CD8-positive, alpha-beta memory T cell (primary cell): ENCODE results near the gene LNPEP. TPM values are rescaled to one million over a fixed set of nuclear protein-coding genes. Genes with fewer than 3 reads are reported as not detected.

Source experiments
- CTCF ChIA-PET: fragments of 350-600 bp; sonication (Branson Sonifier 250); formaldehyde crosslinking; loops from one replicate; lab custom pipeline; 2021; ENCODE audit warnings: antibody characterized with exemption; lab: Charles Lee
- POLR2A ChIA-PET: fragments of 350-600 bp; sonication (Branson Sonifier 250); formaldehyde crosslinking; loops from one replicate; lab custom pipeline; 2021; ENCODE audit warnings: antibody characterized with exemption; lab: Charles Lee
- DNase-seq, 5 donors: peaks; one replicate each; pipeline versions ENCODE4 v3.0.0 to v3.0.0-alpha.2; 2020 to 2022; ENCODE audit warnings: mixed read lengths in 1 of 5
- H3K27ac ChIP-seq: one replicate; pipeline ENCODE4 v1.7.0; 2013; ENCODE audit warnings: low read depth, mild to moderate bottlenecking, low read length, moderate library complexity
- H3K27me3 ChIP-seq: 2 replicates; pipeline ENCODE4 v1.7.0; 2013; ENCODE audit warnings: low read length, mild to moderate bottlenecking; ENCODE audit not compliant: insufficient read depth, poor library complexity, severe bottlenecking
- H3K36me3 ChIP-seq: 2 replicates; pipeline ENCODE4 v1.7.0; 2013; ENCODE audit warnings: mild to moderate bottlenecking, low read length, moderate library complexity; ENCODE audit not compliant: insufficient read depth
- H3K4me1 ChIP-seq: 2 replicates; pipeline ENCODE4 v1.7.0; 2013; ENCODE audit warnings: mild to moderate bottlenecking, low read length, moderate library complexity; ENCODE audit not compliant: insufficient read depth
- H3K4me3 ChIP-seq: 2 replicates; pipeline ENCODE4 v1.7.0; 2013; ENCODE audit warnings: mild to moderate bottlenecking, low read length
- H3K9me3 ChIP-seq: 2 replicates; pipeline ENCODE4 v1.7.0; 2013; ENCODE audit warnings: mild to moderate bottlenecking, low read length
- H3K27ac Mint-ChIP-seq, 8 donors: one replicate each; pipeline ENCODE4 v1.8.0; 2020 to 2021; ENCODE audit warnings: mixed read lengths in 8 of 8, mild to moderate bottlenecking in 6 of 8, inconsistent platforms in 3 of 8, moderate library complexity in 3 of 8
- H3K27me3 Mint-ChIP-seq, 2 donors: one replicate each; pipeline ENCODE4 v1.8.0; 2020 to 2021; ENCODE audit warnings: mixed read lengths in 2 of 2, mild to moderate bottlenecking in 1 of 2, moderate library complexity in 1 of 2
- H3K36me3 Mint-ChIP-seq, 3 donors: one replicate each; pipeline ENCODE4 v1.8.0; 2020 to 2021; ENCODE audit warnings: mixed read lengths in 3 of 3, inconsistent platforms in 1 of 3, mild to moderate bottlenecking in 1 of 3
- H3K4me1 Mint-ChIP-seq, 3 donors: one replicate each; pipeline ENCODE4 v1.8.0; 2020 to 2021; ENCODE audit warnings: mixed read lengths in 3 of 3, inconsistent platforms in 1 of 3, mild to moderate bottlenecking in 1 of 3
- H3K4me3 Mint-ChIP-seq, 7 donors: one replicate each; pipeline ENCODE4 v1.8.0; 2020 to 2021; ENCODE audit warnings: mixed read lengths in 7 of 7, mild to moderate bottlenecking in 6 of 7, moderate library complexity in 4 of 7, inconsistent platforms in 2 of 7
- H3K9me3 Mint-ChIP-seq, 5 donors: one replicate each; pipeline ENCODE4 v1.8.0; 2020 to 2022; ENCODE audit warnings: mixed read lengths in 5 of 5, mild to moderate bottlenecking in 3 of 5, moderate library complexity in 2 of 5, inconsistent platforms in 1 of 5
- polyA plus RNA-seq: library from polyadenylated mRNA; unstranded; fragments of 300-500 nt; fragmentation: Illumina TruSeq; gene quantifications from one replicate; pipeline ENCODE4 v1.2.3, GENCODE V29; 2021
- total RNA-seq, 2 experiments: library from RNA; stranded (reverse); gene quantifications; one replicate each; pipeline ENCODE4 v1.2.3, GENCODE V29; 2021

Gene LNPEP
- total and polyA plus RNA-seq, 3 experiments from 2014 or later, result 37.6 to 40.5 (median 40.1) TPM

- Histone ChIP-seq H3K4me1 (peaks cover 8% of the 10 kb centered on the region), H3K36me3 (peaks cover 35% of the 10 kb centered on the region), H3K27me3 (no peaks in the 10 kb centered on the region), H3K4me3 (no peak overlapping the region), H3K27ac (no peak overlapping the region), H3K9me3 (no peaks in the 10 kb centered on the region)
- no peak for DNase-seq
- Mint-ChIP-seq H3K27me3 (no peaks in the 10 kb centered on the region), H3K27ac (peak overlapping the region in 2 of 8 donors; percentile 15 to 39), H3K4me3 (no peak overlapping the region), H3K9me3 (no peaks in the 10 kb centered on the region), H3K36me3 (peaks cover 0 to 83% (median 27%) of the 10 kb centered on the region in 3 donors), H3K4me1 (peaks cover 23 to 43% (median 33%) of the 10 kb centered on the region in 3 donors)
- ChIA-PET POLR2A (no interaction called here), CTCF (interaction anchor here (0.9 to 1.5 kb wide), 2 partner anchors 25 to 153 kb away, joined by 3 to 6 read pairs; no protein-coding TSS in a partner anchor)
These were observed 85.5 kb downstream of the LNPEP start for GRCh38 chr5:97021416-97021815.

DNA sequence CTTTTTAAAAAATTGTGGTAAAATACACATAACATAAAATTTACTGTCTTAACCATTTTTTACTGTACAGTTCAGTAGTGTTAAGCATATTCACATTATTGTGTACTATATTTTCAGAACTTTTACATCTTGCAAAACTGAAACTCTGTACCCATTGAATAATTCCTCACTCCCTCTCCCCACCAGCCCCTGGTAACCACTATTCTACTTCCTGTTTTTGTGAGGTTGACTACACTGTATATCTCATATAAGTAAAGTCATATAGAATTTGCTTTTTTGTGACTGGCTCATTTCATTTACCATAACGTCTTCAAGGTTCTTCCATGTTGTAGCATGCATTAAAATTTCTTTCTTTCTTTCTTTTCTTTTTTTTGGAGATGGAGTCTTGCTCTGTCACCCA is 87.0 kb downstream of the LNPEP start:
- H3K4me1 Mint-ChIP-seq, result peaks cover 22 to 37% (median 33%) of the 10 kb centered on the region in 3 donors
- no peak for DNase-seq
- Histone ChIP-seq H3K27me3 (no peaks in the 10 kb centered on the region), H3K27ac (no peak overlapping the region), H3K9me3 (no peaks in the 10 kb centered on the region), H3K36me3 (peaks cover 35% of the 10 kb centered on the region), H3K4me3 (no peak overlapping the region), H3K4me1 (peaks cover 8% of the 10 kb centered on the region)
- H3K9me3 Mint-ChIP-seq, result no peaks in the 10 kb centered on the region
- CTCF ChIA-PET, result no interaction called here
- peaks cover 0 to 84% (median 30%) of the 10 kb centered on the region in 3 donors for H3K36me3 Mint-ChIP-seq
- H3K27me3 Mint-ChIP-seq, result no peaks in the 10 kb centered on the region
- peak overlapping the region in 2 of 8 donors; percentile 2 to 72 for H3K27ac Mint-ChIP-seq
- H3K4me3 Mint-ChIP-seq, result peak overlapping the region in 1 of 7 donors; percentile 19
- POLR2A ChIA-PET, result no interaction called here

DNA sequence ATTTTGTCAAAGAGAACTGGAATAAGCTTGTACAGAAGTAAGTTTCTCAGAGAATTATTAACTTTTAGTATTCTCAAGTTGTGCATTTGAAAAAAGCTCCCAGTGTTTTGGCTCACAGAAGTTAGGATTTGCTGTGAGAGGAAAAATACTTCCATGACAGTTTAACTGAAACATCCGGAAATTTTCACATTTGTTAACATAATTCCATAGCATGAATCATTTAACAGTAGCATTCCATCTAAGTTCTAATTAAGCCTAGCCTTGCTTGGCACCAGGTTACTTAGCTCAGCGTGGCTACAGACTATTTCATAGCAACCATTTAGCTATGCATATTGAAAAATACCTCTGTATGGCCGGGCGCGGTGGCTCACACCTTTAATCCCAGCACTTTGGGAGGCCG is 90.8 kb downstream of the LNPEP start:
- H3K27ac Mint-ChIP-seq, result no peak overlapping the region
- H3K36me3 Mint-ChIP-seq, result peaks cover 0 to 90% (median 35%) of the 10 kb centered on the region in 3 donors
- peaks cover 46% of the 10 kb centered on the region for H3K36me3 ChIP-seq
- no peaks in the 10 kb centered on the region for H3K27me3 Mint-ChIP-seq
- ChIA-PET CTCF (no interaction called here), POLR2A (no interaction called here)
- no peak overlapping the region for H3K4me3 Mint-ChIP-seq
- DNase-seq, result no peak
- H3K4me3 ChIP-seq, result no peak overlapping the region
- peaks cover 14 to 28% (median 16%) of the 10 kb centered on the region in 3 donors for H3K4me1 Mint-ChIP-seq
- H3K9me3 Mint-ChIP-seq, result no peaks in the 10 kb centered on the region
- H3K4me1 ChIP-seq, result peaks cover 8% of the 10 kb centered on the region
- no peaks in the 10 kb centered on the region for H3K27me3 ChIP-seq
- no peak overlapping the region for H3K27ac ChIP-seq
- H3K9me3 ChIP-seq, result no peaks in the 10 kb centered on the region

DNA sequence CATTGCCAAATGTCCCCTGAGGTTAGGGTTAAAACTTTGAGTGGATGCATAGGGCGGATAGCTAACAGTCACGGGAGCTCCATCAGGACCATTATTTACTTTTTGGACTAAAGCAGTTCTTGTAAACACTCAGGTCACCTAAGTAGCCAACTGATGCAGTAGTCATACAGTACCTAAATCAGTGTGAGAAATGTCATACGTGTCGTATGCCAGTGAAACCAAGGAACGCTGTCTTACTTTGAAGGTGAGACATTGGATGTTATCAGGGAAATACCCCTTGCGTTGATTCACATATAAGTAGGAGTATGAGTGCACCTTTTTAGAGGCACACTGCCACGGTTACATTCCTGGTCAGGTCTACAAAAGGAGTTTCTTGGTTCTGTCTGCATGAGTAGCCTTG is 101.9 kb downstream of the LNPEP start:
- Mint-ChIP-seq H3K4me1 (peaks cover 0 to 9% (median 5%) of the 10 kb centered on the region in 3 donors), H3K9me3 (no peaks in the 10 kb centered on the region), H3K27me3 (no peaks in the 10 kb centered on the region), H3K4me3 (no peak overlapping the region), H3K36me3 (peaks cover 0 to 38% (median 12%) of the 10 kb centered on the region in 3 donors), H3K27ac (peak overlapping the region in 4 of 8 donors; percentile 7 to 49 (median 26))
- ChIA-PET POLR2A (no interaction called here), CTCF (no interaction called here)
- H3K27me3 ChIP-seq, result no peaks in the 10 kb centered on the region
- no peak overlapping the region for H3K4me3 ChIP-seq
- H3K9me3 ChIP-seq, result no peaks in the 10 kb centered on the region
- no peaks in the 10 kb centered on the region for H3K4me1 ChIP-seq
- DNase-seq, result no peak
- no peak overlapping the region for H3K27ac ChIP-seq
- peaks cover 5% of the 10 kb centered on the region for H3K36me3 ChIP-seq

DNA sequence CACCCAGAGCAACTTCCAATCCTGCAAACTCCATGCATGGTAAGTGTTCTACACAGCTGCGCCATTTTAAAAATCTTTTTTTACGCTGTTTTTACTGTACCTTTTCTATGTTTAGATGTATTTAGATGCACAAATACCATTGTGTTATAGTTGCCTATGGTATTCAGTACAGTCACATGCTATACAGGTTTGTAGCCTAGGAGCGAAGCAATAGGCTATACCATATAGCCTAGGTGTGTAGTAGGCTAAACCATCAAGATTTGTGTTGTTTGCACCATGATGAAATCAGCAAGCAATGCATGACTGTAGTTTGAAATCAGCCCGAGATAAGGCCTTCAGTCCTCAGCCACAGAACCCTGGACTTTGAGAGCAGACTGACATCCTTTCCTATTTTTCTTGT is 105.4 kb downstream of the LNPEP start:
- no peaks in the 10 kb centered on the region for H3K36me3 ChIP-seq

DNA sequence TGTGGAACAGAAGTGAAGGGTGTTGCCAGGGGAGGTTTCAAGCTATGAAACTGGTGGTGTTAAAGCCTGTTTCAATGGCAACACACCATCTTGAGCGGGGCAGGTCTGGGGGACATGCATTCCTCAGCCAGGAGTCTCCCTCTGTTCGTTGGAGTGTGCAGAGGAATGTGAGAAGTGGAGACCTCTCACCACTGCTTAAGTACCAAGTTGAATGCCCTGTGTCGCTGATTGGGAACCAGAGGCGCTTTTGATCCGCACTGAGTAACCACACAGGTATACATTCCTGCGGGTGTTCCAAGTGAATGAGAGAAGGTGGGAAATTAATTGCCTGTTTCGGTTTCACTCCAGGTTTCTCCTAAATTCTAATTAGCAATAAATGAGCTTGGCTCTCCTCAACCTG is 107.1 kb downstream of the LNPEP start:
- no peaks in the 10 kb centered on the region for H3K9me3 ChIP-seq
- no peaks in the 10 kb centered on the region for H3K4me1 Mint-ChIP-seq

More for the DNA sequence above, 105.4 kb downstream of the LNPEP start:
- ChIA-PET POLR2A (no interaction called here), CTCF (no interaction called here)
- Histone ChIP-seq H3K9me3 (no peaks in the 10 kb centered on the region), H3K4me3 (no peak overlapping the region), H3K4me1 (no peaks in the 10 kb centered on the region), H3K27me3 (no peaks in the 10 kb centered on the region), H3K27ac (no peak overlapping the region)
- Mint-ChIP-seq H3K27me3 (peaks cover 0 to 9% of the 10 kb centered on the region in 2 donors), H3K4me1 (peaks cover 0 to 4% (median 0%) of the 10 kb centered on the region in 3 donors), H3K4me3 (no peak overlapping the region), H3K36me3 (peaks cover 0 to 11% (median 5%) of the 10 kb centered on the region in 3 donors), H3K27ac (no peak overlapping the region), H3K9me3 (no peaks in the 10 kb centered on the region)
- DNase-seq, result no peak

GRCh38 chr5:97043511-97043910 is 107.6 kb downstream of the LNPEP start:
- ChIA-PET CTCF (no interaction called here), POLR2A (no interaction called here)
- Mint-ChIP-seq H3K4me3 (no peak overlapping the region), H3K27ac (no peak overlapping the region), H3K36me3 (peaks cover 0 to 3% (median 0%) of the 10 kb centered on the region in 3 donors), H3K9me3 (no peaks in the 10 kb centered on the region), H3K27me3 (peaks cover 0 to 13% of the 10 kb centered on the region in 2 donors), H3K4me1 (no peaks in the 10 kb centered on the region)
- no peaks in the 10 kb centered on the region for H3K4me1 ChIP-seq
- no peaks in the 10 kb centered on the region for H3K36me3 ChIP-seq
- H3K27ac ChIP-seq, result no peak overlapping the region
- no peak overlapping the region for H3K4me3 ChIP-seq
- H3K9me3 ChIP-seq, result no peaks in the 10 kb centered on the region
- H3K27me3 ChIP-seq, result no peaks in the 10 kb centered on the region
- no peak for DNase-seq

More for the DNA sequence above, 107.1 kb downstream of the LNPEP start:
- Histone ChIP-seq H3K36me3 (no peaks in the 10 kb centered on the region), H3K27me3 (no peaks in the 10 kb centered on the region), H3K4me3 (no peak overlapping the region), H3K4me1 (no peaks in the 10 kb centered on the region), H3K27ac (no peak overlapping the region)
- H3K36me3 Mint-ChIP-seq, result peaks cover 0 to 3% (median 0%) of the 10 kb centered on the region in 3 donors
- no peak overlapping the region for H3K27ac Mint-ChIP-seq
- ChIA-PET POLR2A (no interaction called here), CTCF (no interaction called here)
- peaks cover 0 to 10% of the 10 kb centered on the region in 2 donors for H3K27me3 Mint-ChIP-seq
- no peak overlapping the region for H3K4me3 Mint-ChIP-seq
- H3K9me3 Mint-ChIP-seq, result no peaks in the 10 kb centered on the region
- DNase-seq, result no peak

- H3K4me1 ChIP-seq, result no peaks in the 10 kb centered on the region
- H3K9me3 ChIP-seq, result no peaks in the 10 kb centered on the region
- Mint-ChIP-seq H3K4me3 (no peak overlapping the region), H3K27me3 (peaks cover 0 to 13% of the 10 kb centered on the region in 2 donors), H3K36me3 (peaks cover 0 to 3% (median 0%) of the 10 kb centered on the region in 3 donors), H3K27ac (no peak overlapping the region), H3K4me1 (no peaks in the 10 kb centered on the region), H3K9me3 (no peaks in the 10 kb centered on the region)
- H3K27ac ChIP-seq, result no peak overlapping the region
- no peaks in the 10 kb centered on the region for H3K36me3 ChIP-seq
- no peak overlapping the region for H3K4me3 ChIP-seq
- no peaks in the 10 kb centered on the region for H3K27me3 ChIP-seq
- POLR2A ChIA-PET, result no interaction called here
- no peak for DNase-seq
- CTCF ChIA-PET, result no interaction called here
These were observed 108.2 kb downstream of the LNPEP start for GRCh38 chr5:97044052-97044451.
